CD14-positive monocyte (primary cell): ENCODE measurements around the gene CILP2. TPM values are rescaled to one million over a fixed set of nuclear protein-coding genes. Genes with fewer than 3 reads are reported as not detected.
A peak's percentile ranks its signal among the peaks of the same experiment; 100 is the strongest.

Experiments
- DNase-seq, 3 donors: peaks; one replicate each; pipeline ENCODE4 v3.0.0-alpha.2; 2011 to 2022
- H2AFZ ChIP-seq: 2 replicates; pipeline ENCODE4 v1.6.0; 2012; ENCODE audit warnings: mild to moderate bottlenecking, low read depth, low read length, inconsistent platforms; ENCODE audit not compliant: insufficient read depth, poor library complexity, severe bottlenecking
- H3K27ac ChIP-seq, 2 donors: 1 replicate in 1 of 2; 2 replicates in 1 of 2; pipeline ENCODE4 v1.5.1; 2012 to 2013; ENCODE audit warnings: low read length in 2 of 2, control low read depth in 1 of 2, inconsistent platforms in 1 of 2, low read depth in 1 of 2, mild to moderate bottlenecking in 1 of 2
- H3K27me3 ChIP-seq, 2 donors: one replicate each; pipeline versions ENCODE4 v1.6.0 to v1.6.1; 2011 to 2013; ENCODE audit warnings: low read length in 2 of 2; ENCODE audit not compliant: control insufficient read depth in 2 of 2, insufficient read depth in 2 of 2
- H3K36me3 ChIP-seq, 2 donors: replicated peaks in 1 of 2; 1 replicate in 1 of 2; 2 replicates in 1 of 2; pipeline versions ENCODE4 v1.5.1 to v1.6.1; 2012 to 2013; ENCODE audit warnings: low read length in 2 of 2, control low read depth in 1 of 2, inconsistent platforms in 1 of 2, mild to moderate bottlenecking in 1 of 2; ENCODE audit not compliant: insufficient read depth in 2 of 2, control insufficient read depth in 1 of 2
- H3K4me1 ChIP-seq, 2 donors: 1 replicate in 1 of 2; 2 replicates in 1 of 2; pipeline versions ENCODE4 v1.5.1 to v1.6.1; 2012 to 2013; ENCODE audit warnings: low read length in 2 of 2, control low read depth in 1 of 2, inconsistent platforms in 1 of 2, mild to moderate bottlenecking in 1 of 2, moderate library complexity in 1 of 2; ENCODE audit not compliant: insufficient read depth in 2 of 2, control insufficient read depth in 1 of 2
- H3K4me2 ChIP-seq: replicated peaks from 2 replicates; pipeline ENCODE3; 2012; ENCODE audit warnings: low read length, moderate library complexity, mild to moderate bottlenecking; ENCODE audit not compliant: poor library complexity, severe bottlenecking; ENCODE audit errors: extremely low read depth
- H3K4me3 ChIP-seq, 3 experiments: fragments of 200-600 bp in 1 of 3; sonication (generic) in 1 of 3; replicated peaks in 1 of 3; 1 replicate in 2 of 3; 2 replicates in 1 of 3; pipeline ENCODE4 v1.5.1; 2011 to 2013; ENCODE audit warnings: low read length in 3 of 3, mild to moderate bottlenecking in 3 of 3, control low read depth in 2 of 3, low read depth in 2 of 3, inconsistent platforms in 1 of 3, moderate library complexity in 1 of 3
- H3K79me2 ChIP-seq: 2 replicates; pipeline ENCODE4 v1.6.0; 2012; ENCODE audit warnings: mild to moderate bottlenecking, control low read depth, inconsistent platforms, low read length, moderate library complexity; ENCODE audit not compliant: insufficient read depth
- H3K9ac ChIP-seq: 2 replicates; pipeline ENCODE4 v1.6.0; 2017; ENCODE audit warnings: low read length, mild to moderate bottlenecking; ENCODE audit not compliant: insufficient read depth, poor library complexity, severe bottlenecking
- H3K9me3 ChIP-seq, 2 donors: replicated peaks in 1 of 2; 1 replicate in 1 of 2; 2 replicates in 1 of 2; pipeline versions ENCODE4 v1.5.1 to v1.6.1; 2012 to 2013; ENCODE audit warnings: low read length in 2 of 2, control low read depth in 1 of 2; ENCODE audit not compliant: control insufficient read depth in 1 of 2, insufficient read depth in 1 of 2
- H4K20me1 ChIP-seq: 2 replicates; pipeline ENCODE4 v1.6.0; 2012; ENCODE audit warnings: mild to moderate bottlenecking, low read length, control low read depth, moderate library complexity; ENCODE audit not compliant: insufficient read depth
- H3K27ac Mint-ChIP-seq, 7 donors: one replicate each; pipeline ENCODE4 v1.8.0; 2020; ENCODE audit warnings: mild to moderate bottlenecking in 7 of 7, mixed read lengths in 7 of 7, moderate library complexity in 6 of 7, inconsistent platforms in 2 of 7
- H3K27me3 Mint-ChIP-seq, 3 donors: one replicate each; pipeline ENCODE4 v1.8.0; 2021 to 2022; ENCODE audit warnings: low read depth in 3 of 3, mild to moderate bottlenecking in 3 of 3, mixed read lengths in 3 of 3, moderate library complexity in 3 of 3, inconsistent platforms in 1 of 3
- H3K36me3 Mint-ChIP-seq, 2 donors: one replicate each; pipeline ENCODE4 v1.8.0; 2020; ENCODE audit warnings: mixed read lengths in 2 of 2, inconsistent platforms in 1 of 2, mild to moderate bottlenecking in 1 of 2
- H3K4me1 Mint-ChIP-seq: one replicate; pipeline ENCODE4 v1.8.0; 2020; ENCODE audit warnings: mild to moderate bottlenecking, mixed read lengths
- H3K4me3 Mint-ChIP-seq, 2 donors: one replicate each; pipeline ENCODE4 v1.8.0; 2020; ENCODE audit warnings: mild to moderate bottlenecking in 2 of 2, mixed read lengths in 2 of 2, moderate library complexity in 1 of 2
- H3K9me3 Mint-ChIP-seq, 7 donors: one replicate each; pipeline ENCODE4 v1.8.0; 2020 to 2022; ENCODE audit warnings: mixed read lengths in 7 of 7, mild to moderate bottlenecking in 6 of 7, moderate library complexity in 6 of 7, inconsistent platforms in 2 of 7
- WGBS: methylation state at CpG from one replicate; pipeline ENCODE4 v1.1.5; 2013; ENCODE audit warnings: missing lambda C conversion rate; ENCODE audit not compliant: insufficient coverage; 5-methylcytosine and 5-hydroxymethylcytosine counted together
- intact Hi-C, 2 donors: fragments of 100-400 bp; cut with micrococcal nuclease; formaldehyde crosslinking; loops; one replicate each; pipeline versions ENCODE4 v1.15.0 to v1.15.1; 2023
- polyA plus RNA-seq, 3 donors: library from polyadenylated mRNA; depleted of rRNA in 1 of 3; unstranded in 2 of 3; stranded (reverse) in 1 of 3; fragments of 300-500 nt in 2 of 3; fragments of >200 nt in 1 of 3; fragmentation: Illumina TruSeq in 2 of 3; gene quantifications; 1 replicate in 2 of 3; 2 replicates in 1 of 3; pipeline ENCODE4 v1.2.3, GENCODE V29; 2012 to 2021
- TF ChIP-seq, protein P1 (sequence below): fragments of 200-600 bp; IDR thresholded peaks from one replicate; pipeline ENCODE4 v1.8.0; 2022; ENCODE audit warnings: antibody characterized with exemption, mild to moderate bottlenecking

Gene CILP2
- polyA plus RNA-seq, 3 donors, result 0.04 TPM; not detected in 2

DNA sequence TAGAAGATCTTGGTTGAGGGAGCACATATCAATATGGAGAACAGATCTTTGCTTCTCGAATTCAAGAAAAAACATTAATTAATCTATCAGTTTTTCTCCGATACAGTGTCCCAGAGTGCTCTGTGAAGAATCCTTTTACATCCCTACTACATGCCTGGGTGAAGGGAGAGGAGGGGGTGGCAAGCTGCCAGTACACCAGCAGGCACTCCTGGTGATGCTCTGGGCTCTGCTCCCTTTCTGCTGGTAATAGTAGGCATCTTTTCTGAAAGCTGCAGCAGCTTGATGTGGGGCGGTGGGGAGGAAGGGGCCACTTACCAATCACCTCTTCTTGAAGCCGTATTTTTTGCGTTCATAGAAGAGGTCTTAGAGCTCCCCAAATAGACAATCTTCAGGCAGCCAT lies 49.7 kb downstream of the CILP2 start:
- H3K9me3 ChIP-seq, result no peaks in the 10 kb centered on the region
- H3K27me3 ChIP-seq, result no peaks in the 10 kb centered on the region
- Mint-ChIP-seq H3K4me3 (no peak overlapping the region), H3K4me1 (peaks cover 13% of the 10 kb centered on the region), H3K9me3 (peaks cover 0 to 2% (median 0%) of the 10 kb centered on the region in 7 donors), H3K36me3 (no peaks in the 10 kb centered on the region), H3K27me3 (peaks cover 0 to 6% (median 2%) of the 10 kb centered on the region in 3 donors), H3K27ac (peak overlapping the region in 1 of 7 donors; percentile 40)
- H3K27ac ChIP-seq, result no peak overlapping the region
- H4K20me1 ChIP-seq, result no peaks in the 10 kb centered on the region
- WGBS, result 83% methylated on average over 1 of the region's 5 CpGs
- H3K4me3 ChIP-seq, result no peak overlapping the region
- H3K4me1 ChIP-seq, result peaks cover 15% of the 10 kb centered on the region in 2 donors
- H3K79me2 ChIP-seq, result no peaks in the 10 kb centered on the region
- no peak overlapping the region for H3K4me2 ChIP-seq
- H3K36me3 ChIP-seq, result no peaks in the 10 kb centered on the region
- no peak overlapping the region for H3K9ac ChIP-seq
- intact Hi-C loops, result no loop called here
- no peak for DNase-seq
- TF ChIP-seq, protein P1, sequence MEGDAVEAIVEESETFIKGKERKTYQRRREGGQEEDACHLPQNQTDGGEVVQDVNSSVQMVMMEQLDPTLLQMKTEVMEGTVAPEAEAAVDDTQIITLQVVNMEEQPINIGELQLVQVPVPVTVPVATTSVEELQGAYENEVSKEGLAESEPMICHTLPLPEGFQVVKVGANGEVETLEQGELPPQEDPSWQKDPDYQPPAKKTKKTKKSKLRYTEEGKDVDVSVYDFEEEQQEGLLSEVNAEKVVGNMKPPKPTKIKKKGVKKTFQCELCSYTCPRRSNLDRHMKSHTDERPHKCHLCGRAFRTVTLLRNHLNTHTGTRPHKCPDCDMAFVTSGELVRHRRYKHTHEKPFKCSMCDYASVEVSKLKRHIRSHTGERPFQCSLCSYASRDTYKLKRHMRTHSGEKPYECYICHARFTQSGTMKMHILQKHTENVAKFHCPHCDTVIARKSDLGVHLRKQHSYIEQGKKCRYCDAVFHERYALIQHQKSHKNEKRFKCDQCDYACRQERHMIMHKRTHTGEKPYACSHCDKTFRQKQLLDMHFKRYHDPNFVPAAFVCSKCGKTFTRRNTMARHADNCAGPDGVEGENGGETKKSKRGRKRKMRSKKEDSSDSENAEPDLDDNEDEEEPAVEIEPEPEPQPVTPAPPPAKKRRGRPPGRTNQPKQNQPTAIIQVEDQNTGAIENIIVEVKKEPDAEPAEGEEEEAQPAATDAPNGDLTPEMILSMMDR, result no peak
- H2AFZ ChIP-seq, result no peak overlapping the region

DNA sequence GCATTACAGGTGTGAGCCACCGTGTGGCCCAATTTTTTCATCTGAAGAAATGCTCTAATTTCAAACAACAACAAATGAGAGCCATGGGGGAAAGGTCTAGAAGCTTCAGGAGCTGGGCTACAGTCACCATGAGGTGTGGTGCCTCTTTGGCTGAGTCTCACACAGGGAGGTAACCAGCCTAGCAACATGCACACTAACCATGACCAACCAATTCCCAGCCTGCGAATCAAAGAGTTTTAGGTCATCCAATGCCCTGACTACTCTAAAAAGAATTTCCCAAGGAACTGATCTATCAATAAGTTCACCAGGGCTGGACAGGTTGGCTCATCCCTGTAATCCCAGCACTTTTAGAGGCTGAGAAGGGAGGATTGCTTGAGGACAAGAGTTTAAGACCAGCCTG lies 50.5 kb downstream of the CILP2 start:
- WGBS, result 100% methylated on average over 1 of the region's 2 CpGs
- Histone ChIP-seq H3K27me3 (no peaks in the 10 kb centered on the region), H4K20me1 (no peaks in the 10 kb centered on the region), H3K36me3 (no peaks in the 10 kb centered on the region), H3K9ac (no peak overlapping the region), H3K27ac (no peak overlapping the region), H3K4me1 (peaks cover 15% of the 10 kb centered on the region in 2 donors), H3K9me3 (no peaks in the 10 kb centered on the region), H2AFZ (no peak overlapping the region), H3K4me2 (no peak overlapping the region), H3K4me3 (no peak overlapping the region), H3K79me2 (no peaks in the 10 kb centered on the region)
- Mint-ChIP-seq H3K9me3 (peaks cover 0 to 7% (median 0%) of the 10 kb centered on the region in 7 donors), H3K4me3 (no peak overlapping the region), H3K4me1 (peaks cover 13% of the 10 kb centered on the region), H3K27ac (peak overlapping the region in 2 of 7 donors; percentile 49 to 77), H3K27me3 (peaks cover 0 to 6% (median 0%) of the 10 kb centered on the region in 3 donors), H3K36me3 (no peaks in the 10 kb centered on the region)
- TF ChIP-seq, protein P1, result no peak
- intact Hi-C loops, result no loop called here
- no peak for DNase-seq
